MCF 10A (cell line): ENCODE measurements around the gene TAF4. TPM values are rescaled to one million over a fixed set of nuclear protein-coding genes. Genes with fewer than 3 reads are reported as not detected.

Experiments used
- BruUV-seq: library from RNA; stranded (reverse); fragments of 400-500 nt; replicated peaks from 2 replicates; lab custom pipeline; 2021; lab: Mats Ljungman, UMichigan
- CTCF ChIA-PET: fragments of 300-600 bp; sonication (Branson Sonifier 250); formaldehyde crosslinking; extraction: SDS; loops from one replicate; lab custom pipeline; 2021; ENCODE audit warnings: antibody characterized with exemption, inconsistent platforms; lab: Yijun Ruan, JAX
- POLR2A ChIA-PET: fragments of 300-600, 350-650 bp; sonication (Branson Sonifier 250); formaldehyde crosslinking; extraction: SDS; loops from one replicate; lab custom pipeline; 2020; ENCODE audit warnings: antibody characterized with exemption, inconsistent platforms; lab: Yijun Ruan, JAX
- DNase-seq: peaks from one replicate; pipeline ENCODE4 v3.0.0-alpha.2; 2018; ENCODE audit not compliant: unreplicated experiment
- H3K27ac Mint-ChIP-seq: one replicate; pipeline ENCODE4 v1.8.0; 2022; ENCODE audit warnings: mild to moderate bottlenecking, low read depth, mixed read lengths; ENCODE audit not compliant: unreplicated experiment
- H3K27me3 Mint-ChIP-seq: one replicate; pipeline ENCODE4 v1.8.0; 2022; ENCODE audit warnings: mixed read lengths; ENCODE audit not compliant: insufficient read depth, unreplicated experiment
- H3K36me3 Mint-ChIP-seq: one replicate; pipeline ENCODE4 v1.8.0; 2022; ENCODE audit warnings: mild to moderate bottlenecking, moderate library complexity, mixed read lengths; ENCODE audit not compliant: insufficient read depth, unreplicated experiment
- H3K4me1 Mint-ChIP-seq: one replicate; pipeline ENCODE4 v1.8.0; 2022; ENCODE audit warnings: mixed read lengths; ENCODE audit not compliant: insufficient read depth, unreplicated experiment
- H3K4me3 Mint-ChIP-seq: one replicate; pipeline ENCODE4 v1.8.0; 2022; ENCODE audit warnings: mild to moderate bottlenecking, moderate library complexity, mixed read lengths; ENCODE audit not compliant: unreplicated experiment
- H3K9me3 Mint-ChIP-seq: one replicate; pipeline ENCODE4 v1.8.0; 2022; ENCODE audit warnings: mixed read lengths; ENCODE audit not compliant: unreplicated experiment
- intact Hi-C: fragments of 100-400 bp; cut with micrococcal nuclease; formaldehyde crosslinking; loops from 2 replicates; pipeline ENCODE4 v1.14.1; 2022
- total RNA-seq: library from RNA; stranded (reverse); gene quantifications from 2 replicates; pipeline ENCODE4 v1.2.3, GENCODE V29; 2022
- TF ChIP-seq, protein P1 (sequence below): fragments of 200-600 bp; IDR thresholded peaks from one replicate; pipeline ENCODE4 v1.8.0; 2022; ENCODE audit warnings: antibody characterized with exemption, mild to moderate bottlenecking; ENCODE audit not compliant: unreplicated experiment

The TAF4 gene
- total RNA-seq, 1 experiment from 2014 or later: 15.9 TPM

DNA sequence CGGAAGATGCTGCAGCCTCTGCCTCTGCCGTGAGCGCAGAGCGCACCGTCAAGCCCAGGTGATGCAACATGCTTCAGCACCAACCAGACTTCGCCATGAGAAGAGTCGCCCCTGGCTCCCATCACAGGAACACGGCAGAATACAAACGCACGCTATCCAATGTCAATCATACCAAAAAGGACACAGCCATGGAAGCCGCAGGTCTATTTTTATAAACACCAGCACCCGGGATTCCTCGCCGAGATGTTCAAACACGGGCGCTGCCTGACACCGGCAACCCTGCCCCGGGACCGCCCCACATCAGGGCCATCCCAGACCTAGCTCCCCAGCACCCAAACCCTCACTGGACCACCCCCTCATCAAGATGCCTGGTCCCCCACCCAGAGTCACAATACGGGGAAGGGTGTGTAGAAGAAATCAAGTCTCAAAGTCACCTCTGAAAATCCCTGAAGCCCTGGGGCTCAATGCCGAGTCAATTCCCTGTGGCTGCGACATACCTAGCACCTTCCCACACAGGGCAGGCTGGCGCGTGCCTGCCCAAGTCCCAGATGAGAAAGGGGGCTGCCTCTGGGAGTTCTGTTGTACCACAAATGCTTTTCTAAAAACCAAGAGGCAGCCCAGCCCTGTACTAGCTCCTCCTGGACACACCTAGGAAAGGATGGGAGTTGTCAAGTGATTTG is 17.9 kb downstream of the TAF4 start:
- Mint-ChIP-seq H3K27me3 (no peaks in the 10 kb centered on the region), H3K27ac (no peak overlapping the region), H3K4me3 (no peak overlapping the region), H3K9me3 (no peaks in the 10 kb centered on the region), H3K36me3 (peaks cover 12% of the 10 kb centered on the region), H3K4me1 (peaks cover 10% of the 10 kb centered on the region)
- ChIA-PET CTCF (interaction anchor here (0.7 kb wide), 1 partner anchor 104 kb away, joined by 5 read pairs; no protein-coding TSS in a partner anchor), POLR2A (interaction anchor here (0.5 kb wide), 1 partner anchor 178 kb away, joined by 3 read pairs; no protein-coding TSS in a partner anchor)
- intact Hi-C loops: no loop called here
- no TSS peak for BruUV-seq
- TF ChIP-seq, protein P1, sequence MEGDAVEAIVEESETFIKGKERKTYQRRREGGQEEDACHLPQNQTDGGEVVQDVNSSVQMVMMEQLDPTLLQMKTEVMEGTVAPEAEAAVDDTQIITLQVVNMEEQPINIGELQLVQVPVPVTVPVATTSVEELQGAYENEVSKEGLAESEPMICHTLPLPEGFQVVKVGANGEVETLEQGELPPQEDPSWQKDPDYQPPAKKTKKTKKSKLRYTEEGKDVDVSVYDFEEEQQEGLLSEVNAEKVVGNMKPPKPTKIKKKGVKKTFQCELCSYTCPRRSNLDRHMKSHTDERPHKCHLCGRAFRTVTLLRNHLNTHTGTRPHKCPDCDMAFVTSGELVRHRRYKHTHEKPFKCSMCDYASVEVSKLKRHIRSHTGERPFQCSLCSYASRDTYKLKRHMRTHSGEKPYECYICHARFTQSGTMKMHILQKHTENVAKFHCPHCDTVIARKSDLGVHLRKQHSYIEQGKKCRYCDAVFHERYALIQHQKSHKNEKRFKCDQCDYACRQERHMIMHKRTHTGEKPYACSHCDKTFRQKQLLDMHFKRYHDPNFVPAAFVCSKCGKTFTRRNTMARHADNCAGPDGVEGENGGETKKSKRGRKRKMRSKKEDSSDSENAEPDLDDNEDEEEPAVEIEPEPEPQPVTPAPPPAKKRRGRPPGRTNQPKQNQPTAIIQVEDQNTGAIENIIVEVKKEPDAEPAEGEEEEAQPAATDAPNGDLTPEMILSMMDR: no peak
- DNase-seq: no peak

DNA sequence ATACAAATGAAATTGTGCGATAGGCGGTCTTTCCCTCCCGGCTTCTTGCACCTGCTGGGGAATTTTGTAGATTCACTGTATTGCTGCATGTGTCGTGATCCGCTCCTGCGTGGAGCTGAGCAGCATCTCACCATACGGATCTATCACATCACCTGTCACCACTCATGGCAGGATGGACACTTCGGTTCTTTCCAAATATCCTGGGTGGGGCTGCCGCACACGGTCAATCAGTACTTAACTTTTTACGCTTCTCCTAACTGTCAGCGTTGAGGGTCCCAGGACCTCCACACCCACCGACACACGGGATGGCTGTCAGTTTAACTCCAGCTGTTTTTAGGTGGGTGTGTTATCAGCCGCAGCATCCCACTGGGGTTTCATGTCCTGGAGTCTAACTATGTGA is 19.2 kb downstream of the TAF4 start:
- CTCF ChIA-PET: no interaction called here
- Mint-ChIP-seq H3K27ac (no peak overlapping the region), H3K36me3 (peaks cover 12% of the 10 kb centered on the region), H3K27me3 (no peaks in the 10 kb centered on the region), H3K4me3 (no peak overlapping the region), H3K4me1 (peaks cover 11% of the 10 kb centered on the region), H3K9me3 (no peaks in the 10 kb centered on the region)
- POLR2A ChIA-PET: interaction anchor here (1.1 kb wide), 1 partner anchor 45 kb away, joined by 3 read pairs; no protein-coding TSS in a partner anchor
- no TSS peak for BruUV-seq
- DNase-seq: no peak
- TF ChIP-seq, protein P1: no peak
- intact Hi-C loops: no loop called here

DNA sequence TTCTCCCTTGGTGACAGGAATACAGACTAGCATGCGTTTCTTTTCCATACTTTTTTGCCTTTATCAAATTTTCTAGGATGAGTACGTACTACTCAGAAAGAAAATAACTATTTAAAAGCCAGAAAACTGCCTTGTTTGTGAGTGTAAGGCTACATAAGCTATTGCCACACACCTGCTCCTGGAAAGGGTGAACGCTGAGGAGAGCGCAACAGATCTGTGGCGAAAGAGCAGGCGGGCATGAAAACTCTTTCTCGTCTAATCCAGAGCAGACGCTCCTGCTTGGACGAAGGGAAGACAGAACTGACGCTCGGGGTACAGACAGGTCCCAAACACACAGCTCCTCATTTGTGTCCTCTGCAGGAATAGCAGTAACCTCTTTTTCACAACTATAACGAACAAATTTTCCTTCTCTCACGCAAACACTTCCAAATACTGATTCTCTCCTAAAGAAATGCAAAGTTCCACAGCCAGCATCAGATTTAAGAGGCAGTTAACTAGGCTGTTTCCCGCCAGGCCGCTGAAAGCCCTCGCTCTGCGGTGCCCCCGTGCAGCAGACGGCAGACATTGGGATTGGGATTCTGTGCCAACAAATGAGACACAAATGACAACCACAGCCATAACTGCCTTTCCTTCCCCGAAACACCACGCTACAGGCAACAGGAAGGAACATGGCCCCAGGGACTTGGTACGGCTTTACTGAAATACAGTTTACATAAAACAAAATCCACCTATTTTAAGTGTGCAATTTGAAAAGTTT is 20.0 kb downstream of the TAF4 start:
- Mint-ChIP-seq H3K27ac (no peak overlapping the region), H3K4me1 (peaks cover 11% of the 10 kb centered on the region), H3K36me3 (peaks cover 8% of the 10 kb centered on the region), H3K9me3 (no peaks in the 10 kb centered on the region), H3K27me3 (no peaks in the 10 kb centered on the region), H3K4me3 (no peak overlapping the region)
- DNase-seq: no peak
- ChIA-PET POLR2A (interaction anchor here (1.1 kb wide), 1 partner anchor 46 kb away, joined by 3 read pairs; no protein-coding TSS in a partner anchor), CTCF (no interaction called here)
- no TSS peak for BruUV-seq
- TF ChIP-seq, protein P1: no peak
- intact Hi-C loops: no loop called here

DNA sequence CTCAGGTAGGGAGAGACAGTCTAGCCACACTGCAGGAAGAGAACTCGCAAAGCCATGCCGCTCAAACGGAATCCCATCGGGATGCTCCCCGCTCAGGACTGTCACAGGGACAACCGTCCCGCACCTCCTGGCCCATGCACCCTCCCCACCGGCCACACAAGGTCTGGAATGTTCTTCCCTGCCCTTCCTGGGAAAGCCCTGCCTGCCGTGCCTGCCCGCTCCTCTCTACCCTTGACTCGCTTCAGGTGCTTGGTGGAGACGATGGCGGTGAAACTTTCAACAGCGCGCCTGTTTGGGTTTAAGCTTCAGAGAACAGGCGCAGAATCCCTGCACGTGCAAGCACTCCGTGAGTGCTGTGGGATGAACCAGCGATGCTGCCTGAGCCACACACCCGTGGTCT is 20.6 kb downstream of the TAF4 start:
- intact Hi-C loops: no loop called here
- H3K27me3 Mint-ChIP-seq: no peaks in the 10 kb centered on the region
- H3K9me3 Mint-ChIP-seq: no peaks in the 10 kb centered on the region
- H3K27ac Mint-ChIP-seq: no peak overlapping the region
- POLR2A ChIA-PET: no interaction called here
- TF ChIP-seq, protein P1: no peak
- peaks cover 11% of the 10 kb centered on the region for H3K4me1 Mint-ChIP-seq
- H3K4me3 Mint-ChIP-seq: no peak overlapping the region
- no peak for DNase-seq
- H3K36me3 Mint-ChIP-seq: peaks cover 5% of the 10 kb centered on the region
- no TSS peak for BruUV-seq
- CTCF ChIA-PET: interaction anchor here (0.6 kb wide), 1 partner anchor 24 kb away, joined by 3 read pairs; no protein-coding TSS in a partner anchor
